ENCODE results near the gene BPGM. TPM values are rescaled to one million over a fixed set of nuclear protein-coding genes. Genes with fewer than 3 reads are reported as not detected.
A peak's percentile ranks its signal among the peaks of the same experiment; 100 is the strongest.

BPGM gene
- total and polyA plus RNA-seq, 9 of the 15 experiments (the other 6 are each of a cell fraction or from before 2014, with no cell fraction given), result 14.1 to 46.1 (median 21.2) TPM

DNA sequence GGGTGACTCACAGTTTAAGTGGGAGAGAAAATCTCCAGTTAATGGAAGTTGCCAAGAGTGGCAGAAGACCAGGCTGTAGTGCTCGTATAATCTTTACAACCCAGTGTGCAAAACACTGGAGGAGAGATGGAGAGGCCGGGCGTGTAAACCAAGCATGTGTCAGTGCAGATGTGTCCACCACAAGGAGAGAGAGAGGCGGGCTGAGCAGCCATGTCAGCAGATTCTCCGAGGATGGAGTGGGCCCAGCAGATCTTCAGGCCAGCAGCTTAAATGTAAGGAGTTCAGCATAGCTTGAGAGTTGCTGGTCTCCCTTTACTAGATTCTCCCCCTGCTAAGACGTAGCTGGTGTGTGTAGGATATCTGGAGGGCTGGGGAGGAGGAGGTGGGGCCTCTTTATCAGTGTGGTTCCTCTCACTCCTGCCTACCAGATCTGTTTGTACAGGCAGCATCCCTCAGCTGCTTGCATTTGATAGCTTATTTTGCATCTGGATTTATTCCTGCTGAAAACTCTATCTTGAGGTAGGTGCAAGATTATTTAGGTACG is 13.7 kb downstream of the BPGM start (continued):
- no peak for TF ChIP-seq ZNF407 (IDR thresholded peaks at IDR 0.05; ENCODE audit: low read depth)
- TF ChIP-seq MAFK (IDR thresholded peaks at IDR 0.05; ENCODE audit: low read length), result peak; percentile 56
- TF ChIP-seq IRF2 (CRISPR knock-in tag; IDR thresholded peaks at IDR 0.05), result no peak
- no peak for TF ChIP-seq NR2F6 (CRISPR knock-in tag; IDR thresholded peaks at IDR 0.05)
- TF ChIP-seq ZNF589 (CRISPR knock-in tag; IDR thresholded peaks at IDR 0.05; ENCODE audit: low read depth), result no peak
- no peak for TF ChIP-seq ZNF282 (CRISPR knock-in tag; IDR thresholded peaks at IDR 0.05)
- TF ChIP-seq, protein P1, sequence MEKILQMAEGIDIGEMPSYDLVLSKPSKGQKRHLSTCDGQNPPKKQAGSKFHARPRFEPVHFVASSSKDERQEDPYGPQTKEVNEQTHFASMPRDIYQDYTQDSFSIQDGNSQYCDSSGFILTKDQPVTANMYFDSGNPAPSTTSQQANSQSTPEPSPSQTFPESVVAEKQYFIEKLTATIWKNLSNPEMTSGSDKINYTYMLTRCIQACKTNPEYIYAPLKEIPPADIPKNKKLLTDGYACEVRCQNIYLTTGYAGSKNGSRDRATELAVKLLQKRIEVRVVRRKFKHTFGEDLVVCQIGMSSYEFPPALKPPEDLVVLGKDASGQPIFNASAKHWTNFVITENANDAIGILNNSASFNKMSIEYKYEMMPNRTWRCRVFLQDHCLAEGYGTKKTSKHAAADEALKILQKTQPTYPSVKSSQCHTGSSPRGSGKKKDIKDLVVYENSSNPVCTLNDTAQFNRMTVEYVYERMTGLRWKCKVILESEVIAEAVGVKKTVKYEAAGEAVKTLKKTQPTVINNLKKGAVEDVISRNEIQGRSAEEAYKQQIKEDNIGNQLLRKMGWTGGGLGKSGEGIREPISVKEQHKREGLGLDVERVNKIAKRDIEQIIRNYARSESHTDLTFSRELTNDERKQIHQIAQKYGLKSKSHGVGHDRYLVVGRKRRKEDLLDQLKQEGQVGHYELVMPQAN (IDR thresholded peaks at IDR 0.05; ENCODE audit: borderline replicate concordance), result no peak
- TF ChIP-seq, protein P2, sequence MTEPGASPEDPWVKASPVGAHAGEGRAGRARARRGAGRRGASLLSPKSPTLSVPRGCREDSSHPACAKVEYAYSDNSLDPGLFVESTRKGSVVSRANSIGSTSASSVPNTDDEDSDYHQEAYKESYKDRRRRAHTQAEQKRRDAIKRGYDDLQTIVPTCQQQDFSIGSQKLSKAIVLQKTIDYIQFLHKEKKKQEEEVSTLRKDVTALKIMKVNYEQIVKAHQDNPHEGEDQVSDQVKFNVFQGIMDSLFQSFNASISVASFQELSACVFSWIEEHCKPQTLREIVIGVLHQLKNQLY (CRISPR knock-in tag; conservative IDR thresholded peaks at IDR 0.05), result no peak
- TF ChIP-seq, protein P3, sequence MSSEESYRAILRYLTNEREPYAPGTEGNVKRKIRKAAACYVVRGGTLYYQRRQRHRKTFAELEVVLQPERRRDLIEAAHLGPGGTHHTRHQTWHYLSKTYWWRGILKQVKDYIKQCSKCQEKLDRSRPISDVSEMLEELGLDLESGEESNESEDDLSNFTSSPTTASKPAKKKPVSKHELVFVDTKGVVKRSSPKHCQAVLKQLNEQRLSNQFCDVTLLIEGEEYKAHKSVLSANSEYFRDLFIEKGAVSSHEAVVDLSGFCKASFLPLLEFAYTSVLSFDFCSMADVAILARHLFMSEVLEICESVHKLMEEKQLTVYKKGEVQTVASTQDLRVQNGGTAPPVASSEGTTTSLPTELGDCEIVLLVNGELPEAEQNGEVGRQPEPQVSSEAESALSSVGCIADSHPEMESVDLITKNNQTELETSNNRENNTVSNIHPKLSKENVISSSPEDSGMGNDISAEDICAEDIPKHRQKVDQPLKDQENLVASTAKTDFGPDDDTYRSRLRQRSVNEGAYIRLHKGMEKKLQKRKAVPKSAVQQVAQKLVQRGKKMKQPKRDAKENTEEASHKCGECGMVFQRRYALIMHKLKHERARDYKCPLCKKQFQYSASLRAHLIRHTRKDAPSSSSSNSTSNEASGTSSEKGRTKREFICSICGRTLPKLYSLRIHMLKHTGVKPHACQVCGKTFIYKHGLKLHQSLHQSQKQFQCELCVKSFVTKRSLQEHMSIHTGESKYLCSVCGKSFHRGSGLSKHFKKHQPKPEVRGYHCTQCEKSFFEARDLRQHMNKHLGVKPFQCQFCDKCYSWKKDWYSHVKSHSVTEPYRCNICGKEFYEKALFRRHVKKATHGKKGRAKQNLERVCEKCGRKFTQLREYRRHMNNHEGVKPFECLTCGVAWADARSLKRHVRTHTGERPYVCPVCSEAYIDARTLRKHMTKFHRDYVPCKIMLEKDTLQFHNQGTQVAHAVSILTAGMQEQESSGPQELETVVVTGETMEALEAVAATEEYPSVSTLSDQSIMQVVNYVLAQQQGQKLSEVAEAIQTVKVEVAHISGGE (CRISPR knock-in tag; IDR thresholded peaks at IDR 0.05), result peak in 1 of 3 experiments; percentile 45; a peak in 1 of 6 replicates
- TF ChIP-seq, protein P4, sequence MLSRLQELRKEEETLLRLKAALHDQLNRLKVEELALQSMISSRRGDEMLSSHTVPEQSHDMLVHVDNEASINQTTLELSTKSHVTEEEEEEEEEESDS (CRISPR knock-in tag; IDR thresholded peaks at IDR 0.05), result no peak
- TF ChIP-seq NFE2 (IDR thresholded peaks at IDR 0.05; ENCODE audit: low read depth), result no peak

Measured in K562 (cell line).